ENCODE measurements around the gene SYNJ2BP. TPM values are rescaled to one million over a fixed set of nuclear protein-coding genes. Genes with fewer than 3 reads are reported as not detected.

The SYNJ2BP gene
- total RNA-seq, 3 donors from 2014 or later (not counting 1 experiment from before 2014, with no cell fraction given) = 9.1 to 16.6 (median 12.4) TPM

- WGBS (ENCODE audit: insufficient coverage) = 96% methylated on average over 3 of the region's 4 CpGs
- DNase-seq = no peak
- no peak overlapping the region for H3K4me3 ChIP-seq (ENCODE audit: low read length)
- Mint-ChIP-seq H3K36me3 (no peaks in the 10 kb centered on the region), H3K27me3 (ENCODE audit: low read depth in 2 of 2) (no peaks in the 10 kb centered on the region), H3K9me3 (no peaks in the 10 kb centered on the region), H3K4me1 (peaks cover 14 to 18% of the 10 kb centered on the region in 2 donors), H3K4me3 (no peak overlapping the region), H3K27ac (no peak overlapping the region)
- H3K27ac ChIP-seq (ENCODE audit: low read length) = no peak overlapping the region
- no peaks in the 10 kb centered on the region for H3K9me3 ChIP-seq (ENCODE audit: control insufficient read depth, insufficient read depth, low read length)
- intact Hi-C loops (cut with micrococcal nuclease) = no loop called here
- peaks cover 4% of the 10 kb centered on the region for H3K36me3 ChIP-seq (ENCODE audit: control insufficient read depth, insufficient read depth, low read length)
- TF ChIP-seq CTCF (IDR thresholded peaks at IDR 0.05) = no peak
- no peak for ATAC-seq
- H3K27me3 ChIP-seq (ENCODE audit: control insufficient read depth, insufficient read depth, low read length) = no peaks in the 10 kb centered on the region
- H3K4me1 ChIP-seq (ENCODE audit: control insufficient read depth, insufficient read depth, low read length) = no peaks in the 10 kb centered on the region
Observed at GRCh38 chr14:70401643-70402042, 15.2 kb downstream of the SYNJ2BP start.

GRCh38 chr14:70398706-70399431 is 18.0 kb downstream of the SYNJ2BP start:
- Histone ChIP-seq H3K27me3 (ENCODE audit: control insufficient read depth, insufficient read depth, low read length) (no peaks in the 10 kb centered on the region), H3K27ac (ENCODE audit: low read length) (no peak overlapping the region), H3K4me3 (ENCODE audit: low read length) (no peak overlapping the region), H3K9me3 (ENCODE audit: control insufficient read depth, insufficient read depth, low read length) (no peaks in the 10 kb centered on the region), H3K4me1 (ENCODE audit: control insufficient read depth, insufficient read depth, low read length) (no peaks in the 10 kb centered on the region), H3K36me3 (ENCODE audit: control insufficient read depth, insufficient read depth, low read length) (peaks cover 4% of the 10 kb centered on the region)
- H3K27me3 Mint-ChIP-seq (ENCODE audit: low read depth in 2 of 2) = no peaks in the 10 kb centered on the region
- peaks cover 17 to 20% of the 10 kb centered on the region in 2 donors for H3K4me1 Mint-ChIP-seq
- intact Hi-C loops (cut with micrococcal nuclease) = no loop called here
- TF ChIP-seq CTCF (IDR thresholded peaks at IDR 0.05) = no peak
- H3K27ac Mint-ChIP-seq = no peak overlapping the region
- H3K36me3 Mint-ChIP-seq = no peaks in the 10 kb centered on the region
- H3K9me3 Mint-ChIP-seq = no peaks in the 10 kb centered on the region
- ATAC-seq (no peak), DNase-seq (no peak)
- H3K4me3 Mint-ChIP-seq = no peak overlapping the region
- WGBS (ENCODE audit: insufficient coverage) = 94% methylated on average over 23 of the region's 23 CpGs

- peaks cover 4% of the 10 kb centered on the region for H3K36me3 ChIP-seq (ENCODE audit: control insufficient read depth, insufficient read depth, low read length)
- no peak overlapping the region for H3K27ac ChIP-seq (ENCODE audit: low read length)
- H3K27me3 ChIP-seq (ENCODE audit: control insufficient read depth, insufficient read depth, low read length) = no peaks in the 10 kb centered on the region
- Mint-ChIP-seq H3K36me3 (no peaks in the 10 kb centered on the region), H3K4me3 (no peak overlapping the region), H3K4me1 (peaks cover 19 to 20% of the 10 kb centered on the region in 2 donors), H3K27me3 (ENCODE audit: low read depth in 2 of 2) (no peaks in the 10 kb centered on the region), H3K9me3 (no peaks in the 10 kb centered on the region), H3K27ac (no peak overlapping the region)
- ATAC-seq = no peak
- no peak for TF ChIP-seq CTCF (IDR thresholded peaks at IDR 0.05)
- no peak overlapping the region for H3K4me3 ChIP-seq (ENCODE audit: low read length)
- intact Hi-C loops (cut with micrococcal nuclease) = no loop called here
- no peaks in the 10 kb centered on the region for H3K9me3 ChIP-seq (ENCODE audit: control insufficient read depth, insufficient read depth, low read length)
- no peak for DNase-seq
- no peaks in the 10 kb centered on the region for H3K4me1 ChIP-seq (ENCODE audit: control insufficient read depth, insufficient read depth, low read length)
- WGBS (ENCODE audit: insufficient coverage) = 100% methylated on average over 2 of the region's 2 CpGs
Observed at GRCh38 chr14:70398280-70398679, 18.6 kb downstream of the SYNJ2BP start.

GRCh38 chr14:70397746-70398145 is 19.1 kb downstream of the SYNJ2BP start:
- ATAC-seq (no peak), DNase-seq (no peak)
- Mint-ChIP-seq H3K27me3 (ENCODE audit: low read depth in 2 of 2) (no peaks in the 10 kb centered on the region), H3K9me3 (no peaks in the 10 kb centered on the region), H3K4me1 (peaks cover 24 to 26% of the 10 kb centered on the region in 2 donors), H3K27ac (no peak overlapping the region), H3K4me3 (no peak overlapping the region), H3K36me3 (no peaks in the 10 kb centered on the region)
- Histone ChIP-seq H3K4me1 (ENCODE audit: control insufficient read depth, insufficient read depth, low read length) (no peaks in the 10 kb centered on the region), H3K4me3 (ENCODE audit: low read length) (no peak overlapping the region), H3K27ac (ENCODE audit: low read length) (no peak overlapping the region), H3K9me3 (ENCODE audit: control insufficient read depth, insufficient read depth, low read length) (no peaks in the 10 kb centered on the region), H3K27me3 (ENCODE audit: control insufficient read depth, insufficient read depth, low read length) (no peaks in the 10 kb centered on the region), H3K36me3 (ENCODE audit: control insufficient read depth, insufficient read depth, low read length) (peaks cover 4% of the 10 kb centered on the region)
- WGBS (ENCODE audit: insufficient coverage) = 98% methylated on average over 2 of the region's 2 CpGs
- no peak for TF ChIP-seq CTCF (IDR thresholded peaks at IDR 0.05)
- intact Hi-C loops (cut with micrococcal nuclease) = no loop called here
